HG03175 (cell line): ENCODE results near the gene CCDC158.
"Not testable (repeated sequence)": the region's sequence is repeated elsewhere in the genome, so short reads cannot be mapped to it uniquely, and the experiment has no call there.

Experiments used
- ATAC-seq: cut with Tn5 transposase; IDR thresholded peaks from one replicate; pipeline ENCODE4 v1.9.1; 2021; ENCODE audit warnings: mild to moderate bottlenecking, moderate library complexity; ENCODE audit not compliant: unreplicated experiment

The CCDC158 gene

DNA sequence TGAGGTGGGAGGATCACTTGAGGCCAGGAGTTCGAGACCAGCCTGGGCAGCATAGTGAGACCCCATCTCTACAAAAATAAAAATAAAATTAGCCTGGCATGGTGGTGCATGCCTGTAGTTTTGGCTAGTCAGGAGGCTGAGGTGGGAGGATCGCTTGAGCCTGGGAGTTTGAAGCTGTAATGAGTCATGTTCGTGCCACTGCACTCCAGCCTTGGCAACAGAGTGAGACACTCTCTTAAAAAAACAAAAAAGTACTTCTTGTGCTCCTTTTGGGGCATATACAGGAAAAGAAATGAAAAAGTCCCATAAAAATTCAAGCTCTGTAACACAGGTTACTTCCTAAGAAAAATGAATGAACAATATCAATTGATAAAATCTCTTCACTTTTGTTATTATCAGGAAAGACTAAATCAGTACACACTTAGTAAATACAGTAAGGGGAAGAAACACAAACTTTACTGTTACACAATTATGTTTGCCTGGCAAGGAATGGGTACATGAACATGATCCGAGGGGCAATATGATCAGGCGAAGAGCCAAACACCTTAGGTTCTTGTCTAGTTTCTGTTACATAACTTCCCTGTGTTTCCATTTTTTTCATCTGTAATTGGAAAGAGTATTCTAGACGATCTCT, 46.9 kb downstream of the CCDC158 start:
- ATAC-seq, result no peak

- no peak for ATAC-seq
Observed at GRCh38 chr4:76366737-76367136, 54.2 kb downstream of the CCDC158 start.

DNA sequence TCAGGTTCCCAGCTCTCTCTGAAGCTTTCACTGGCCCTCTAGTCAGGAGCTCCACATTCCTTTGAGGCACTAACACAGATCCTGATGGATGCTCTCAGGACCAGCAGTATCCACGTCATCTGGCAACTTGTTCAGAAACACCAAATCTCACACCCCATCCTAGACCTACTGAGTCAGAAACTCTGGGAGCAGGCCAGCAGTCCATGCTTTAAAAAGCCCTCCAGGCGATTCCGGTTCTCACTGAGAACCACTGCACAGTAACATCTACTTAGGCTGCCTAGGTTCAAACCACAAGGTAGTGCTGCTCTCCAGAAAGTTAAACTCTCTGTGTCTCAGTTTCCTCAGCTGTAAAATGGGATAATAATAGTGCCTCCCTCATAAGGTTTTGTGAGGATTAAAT, 55.3 kb downstream of the CCDC158 start:
- no peak for ATAC-seq

GRCh38 chr4:76364763-76365162, 56.2 kb downstream of the CCDC158 start:
- ATAC-seq, result no peak

GRCh38 chr4:76363556-76364290, 57.2 kb downstream of the CCDC158 start:
- ATAC-seq, result no peak

- no peak for ATAC-seq
Observed at GRCh38 chr4:76361689-76362412, 59.1 kb downstream of the CCDC158 start.

DNA sequence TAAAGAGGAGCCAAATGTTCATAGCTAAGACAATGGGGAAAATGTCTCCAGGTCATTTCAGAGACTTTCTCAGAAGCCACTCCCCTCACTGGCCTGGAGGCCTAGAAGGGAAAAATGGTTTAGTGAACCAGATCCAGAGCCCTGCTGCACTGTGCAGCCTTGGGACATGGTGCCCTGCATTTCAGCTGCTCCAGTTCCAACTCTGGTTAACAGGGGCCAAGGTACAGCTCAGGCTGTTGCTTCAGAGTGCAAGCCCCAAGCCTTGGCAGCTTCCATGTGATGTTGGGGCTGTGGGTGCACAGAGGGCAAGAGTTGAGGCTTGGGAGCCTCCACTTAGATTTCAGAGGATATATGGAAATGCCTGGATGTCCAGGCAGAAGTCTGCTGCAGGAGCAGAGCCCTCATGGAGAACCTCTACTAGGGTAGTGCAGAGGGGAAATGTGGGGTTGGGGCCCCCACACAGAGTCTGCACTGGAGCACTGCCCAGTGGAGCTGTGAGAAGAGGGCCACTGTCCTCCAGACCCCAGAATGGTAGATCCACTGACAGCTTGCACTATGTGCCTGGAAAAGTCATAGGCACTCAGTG, 61.0 kb downstream of the CCDC158 start:
- ATAC-seq, result not testable (repeated sequence)

GRCh38 chr4:76357981-76358380, 63.0 kb downstream of the CCDC158 start:
- no peak for ATAC-seq

DNA sequence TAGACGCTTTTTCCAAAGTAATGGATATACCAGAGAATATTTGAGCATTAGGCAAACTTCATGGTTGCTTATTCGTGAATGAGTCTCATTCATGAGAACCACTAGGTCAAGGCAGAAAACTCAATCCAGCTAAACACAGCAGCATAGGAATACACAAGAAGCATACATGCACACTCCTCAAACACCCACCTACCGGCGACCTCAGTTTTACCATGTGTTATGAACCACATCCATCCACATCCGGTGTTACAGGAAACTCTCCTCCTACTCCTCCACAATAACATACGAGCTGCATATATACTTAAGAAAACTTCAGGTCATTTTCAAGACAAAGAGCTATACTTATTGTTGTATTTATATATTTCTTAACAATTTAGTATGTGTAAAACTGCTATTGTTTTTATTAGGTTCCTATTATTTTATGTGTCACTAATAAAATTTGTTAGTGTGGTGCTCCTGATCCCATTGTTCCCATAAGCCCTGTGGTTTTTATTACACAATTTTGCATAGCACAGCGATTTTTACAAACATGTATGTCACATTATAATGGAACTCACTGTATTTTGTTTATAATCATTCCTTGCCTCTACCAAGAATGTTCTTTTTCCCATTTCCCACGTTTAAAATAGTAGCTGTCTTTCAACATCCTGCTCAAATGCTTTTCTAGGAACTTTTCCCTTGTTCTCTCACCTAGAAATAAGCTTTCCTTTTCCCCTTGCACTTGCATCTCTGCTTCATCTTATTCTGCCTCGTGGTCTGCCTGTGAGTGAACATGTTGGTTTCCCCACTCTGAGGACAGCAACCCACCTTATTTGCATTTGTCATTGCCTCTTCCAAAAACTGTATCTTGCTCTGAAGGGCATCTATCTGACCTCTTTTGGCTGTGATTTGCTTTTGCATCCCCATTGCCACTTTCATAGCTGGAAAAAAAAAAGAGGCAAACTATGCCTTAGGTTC, 66.1 kb downstream of the CCDC158 start:
- ATAC-seq, result no peak

DNA sequence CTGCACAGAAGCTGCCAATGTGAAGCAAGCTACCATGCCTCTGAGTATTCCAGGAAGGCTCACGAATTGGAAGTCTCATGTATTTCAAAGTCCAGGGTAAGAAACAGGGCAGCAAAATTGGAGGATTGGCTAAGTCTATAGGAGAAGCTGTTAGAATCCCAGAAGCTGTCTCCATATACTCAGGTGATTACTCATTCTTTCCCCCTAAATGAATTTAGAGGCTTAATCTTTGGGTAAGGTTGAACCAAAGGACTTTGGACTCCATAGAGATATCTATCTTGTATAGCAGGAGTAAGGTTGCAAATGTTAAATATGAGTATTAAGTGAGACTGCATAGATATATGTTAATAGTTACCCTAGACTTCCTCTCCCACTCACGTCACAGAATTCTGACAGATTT, 78.1 kb downstream of the CCDC158 start:
- no peak for ATAC-seq

- ATAC-seq, result no peak
Observed at GRCh38 chr4:76342191-76342590, 78.8 kb downstream of the CCDC158 start.

DNA sequence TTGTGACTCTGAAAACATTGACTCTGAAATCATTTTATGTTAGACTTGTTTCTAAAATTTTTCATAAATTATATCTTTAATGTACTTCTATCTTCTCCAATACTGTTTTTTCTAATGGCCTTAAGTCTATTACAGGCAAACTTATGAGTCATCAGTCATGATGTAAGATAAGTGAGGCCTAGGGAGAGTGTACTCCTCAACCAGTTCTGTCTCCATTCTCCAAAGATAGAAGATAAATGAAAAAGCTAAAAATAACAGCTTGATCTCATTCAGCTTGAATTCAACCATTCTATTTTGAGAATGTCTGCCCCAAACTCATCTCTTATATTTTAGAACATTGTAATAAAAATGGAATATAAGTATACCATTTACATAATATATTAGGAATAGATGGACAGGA, 79.9 kb downstream of the CCDC158 start:
- no peak for ATAC-seq

DNA sequence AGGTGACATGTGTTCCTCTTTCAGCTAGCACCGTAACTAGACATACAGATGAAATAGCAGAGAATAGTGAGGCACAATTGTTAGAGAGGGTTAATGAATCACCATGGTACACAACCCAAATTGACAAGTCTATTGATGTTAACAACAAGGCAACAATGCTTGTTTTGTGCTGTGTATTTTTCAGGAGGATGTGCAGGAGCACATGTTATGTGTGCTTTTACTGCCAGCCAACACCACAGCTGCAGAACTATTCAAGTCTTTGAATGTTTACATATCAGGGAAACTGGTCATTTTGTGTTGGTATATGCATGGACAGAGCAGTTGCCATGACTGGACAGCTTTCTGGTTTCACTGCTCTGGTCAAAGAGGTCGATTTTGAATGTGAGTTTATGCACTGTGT, 81.6 kb downstream of the CCDC158 start:
- ATAC-seq, result no peak

GRCh38 chr4:76334885-76335284, 86.1 kb downstream of the CCDC158 start:
- ATAC-seq, result no peak

DNA sequence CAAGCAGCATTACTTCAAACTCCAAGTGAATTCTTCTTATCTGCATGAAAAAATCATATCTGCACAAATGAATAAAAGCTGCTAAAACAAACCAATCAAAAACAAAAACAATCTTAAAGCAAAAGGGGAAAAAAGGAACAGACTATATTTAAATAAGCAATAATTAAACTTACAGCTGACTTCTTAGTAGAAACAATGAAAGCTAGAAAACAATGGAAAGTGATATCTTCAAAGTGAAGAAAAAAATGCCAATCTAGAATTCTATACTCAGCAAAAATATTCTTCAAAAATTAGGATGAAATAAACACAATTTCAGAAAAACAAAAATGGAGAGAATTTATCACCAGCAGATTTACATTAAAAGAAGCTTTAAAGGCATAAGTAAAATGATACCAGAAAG, 94.4 kb downstream of the CCDC158 start:
- no peak for ATAC-seq

DNA sequence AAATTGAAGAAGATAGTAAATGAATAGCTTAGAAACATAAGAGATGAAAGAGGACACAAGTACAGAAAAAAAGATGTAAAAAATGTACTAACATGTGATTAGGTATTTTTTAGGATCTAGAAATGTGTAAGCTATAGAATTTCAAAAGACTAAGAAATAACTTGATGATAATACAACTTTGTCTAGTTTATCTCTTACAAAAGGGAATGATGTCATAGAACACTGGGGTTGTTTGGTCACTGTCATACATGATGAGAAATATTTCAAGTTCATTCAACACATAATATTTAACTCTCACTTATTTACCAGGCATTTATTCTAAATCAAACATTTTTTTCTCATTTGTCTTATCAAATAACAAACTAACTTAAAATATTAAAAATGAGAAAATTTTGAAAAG, 95.9 kb downstream of the CCDC158 start:
- no peak for ATAC-seq

DNA sequence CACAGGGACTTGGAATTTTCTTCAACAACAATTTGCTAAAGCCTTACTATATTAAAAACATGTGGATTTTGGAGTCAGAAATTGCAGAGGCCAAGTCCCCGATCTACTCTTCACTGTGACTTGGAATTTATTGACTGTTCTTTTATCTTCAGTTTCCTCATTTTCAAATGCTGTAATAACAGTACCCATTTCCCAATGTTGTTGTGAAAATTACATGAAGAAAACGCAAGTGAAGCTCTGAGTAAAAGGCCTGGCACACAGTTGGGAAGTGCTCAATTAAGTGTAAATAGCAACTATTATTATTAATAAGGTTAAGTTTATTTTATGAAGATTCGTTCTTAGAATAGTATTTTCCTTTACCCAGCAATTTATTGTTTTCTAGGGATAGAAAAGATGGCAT, 98.7 kb downstream of the CCDC158 start:
- ATAC-seq, result no peak

- ATAC-seq, result no peak
Observed at GRCh38 chr4:76316131-76316530, 104.8 kb downstream of the CCDC158 start.

GRCh38 chr4:76315267-76315918, 105.5 kb downstream of the CCDC158 start:
- no peak for ATAC-seq

- ATAC-seq, result no peak
Observed at GRCh38 chr4:76313547-76313946, 107.4 kb downstream of the CCDC158 start.
